ENCODE measurements around the gene PSPH.
"Not testable (repeated sequence)": the region's sequence is repeated elsewhere in the genome, so short reads cannot be mapped to it uniquely, and the experiment has no call there.

PSPH gene

DNA sequence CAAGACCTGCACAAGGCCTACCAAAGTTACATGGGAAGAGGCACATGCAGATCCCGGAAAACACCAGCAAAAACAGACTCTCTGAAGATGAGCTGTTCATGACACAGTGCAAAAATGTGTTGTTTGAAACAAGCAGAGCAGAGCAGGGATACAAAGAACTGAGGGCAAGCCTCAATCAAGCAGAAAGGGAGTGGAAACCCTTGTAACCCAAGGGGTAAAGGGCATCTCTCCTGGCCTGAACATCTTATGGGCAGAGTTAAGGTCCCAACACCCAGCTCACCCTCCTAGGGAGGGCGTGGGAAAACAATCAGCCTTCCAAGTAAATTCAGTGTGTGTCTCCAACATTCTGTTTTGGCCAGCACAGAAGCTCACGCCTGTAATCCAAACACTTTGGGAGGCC lies 10.5 kb downstream of the PSPH start:
- Histone ChIP-seq H3K36me3 (ENCODE audit: insufficient read depth) (no peaks in the 10 kb centered on the region), H3K27me3 (ENCODE audit: insufficient read depth, low read depth) (no peaks in the 10 kb centered on the region), H3K27ac (no peak overlapping the region), H2AFZ (ENCODE audit: low read depth) (no peak overlapping the region), H3K79me2 (ENCODE audit: insufficient read depth, low read depth) (no peaks in the 10 kb centered on the region), H3K4me2 (no peak overlapping the region), H4K20me1 (ENCODE audit: insufficient read depth) (no peaks in the 10 kb centered on the region), H3K9ac (no peak overlapping the region), H3K4me1 (ENCODE audit: low read depth, poor library complexity, severe bottlenecking) (no peaks in the 10 kb centered on the region), H3K4me3 (IDR thresholded peaks at IDR 0.05; ENCODE audit: insufficient read depth, low read depth, low read length) (no peak overlapping the region)
- no peak for TF ChIP-seq CTCF (conservative IDR thresholded peaks at IDR 0.05; ENCODE audit: low read depth, low read length)

GRCh38 chr7:56033671-56034432 lies 17.4 kb downstream of the PSPH start:
- peak overlapping the region; percentile 98 for H2AFZ ChIP-seq (ENCODE audit: low read depth)
- peak overlapping the region; percentile 56 for H3K9ac ChIP-seq
- no peaks in the 10 kb centered on the region for H4K20me1 ChIP-seq (ENCODE audit: insufficient read depth)
- H3K27me3 ChIP-seq (ENCODE audit: insufficient read depth, low read depth) = no peaks in the 10 kb centered on the region
- peak overlapping the region; percentile 44 for H3K4me2 ChIP-seq
- peak overlapping the region; percentile 70 for H3K27ac ChIP-seq
- no peaks in the 10 kb centered on the region for H3K36me3 ChIP-seq (ENCODE audit: insufficient read depth)
- peaks cover 18% of the 10 kb centered on the region for H3K4me1 ChIP-seq (ENCODE audit: low read depth, poor library complexity, severe bottlenecking)
- H3K79me2 ChIP-seq (ENCODE audit: insufficient read depth, low read depth) = peaks cover 23% of the 10 kb centered on the region
- no peak overlapping the region for H3K4me3 ChIP-seq (IDR thresholded peaks at IDR 0.05; ENCODE audit: insufficient read depth, low read depth, low read length)
- TF ChIP-seq CTCF (conservative IDR thresholded peaks at IDR 0.05; ENCODE audit: low read depth, low read length) = peak; percentile 34; the same call in 1 of the 2 replicates

- H3K4me1 ChIP-seq (ENCODE audit: low read depth, poor library complexity, severe bottlenecking) = peaks cover 18% of the 10 kb centered on the region
Measured at GRCh38 chr7:56032578-56032977, 18.7 kb downstream of the PSPH start.

GRCh38 chr7:56031556-56031955 lies 19.7 kb downstream of the PSPH start:
- not testable (repeated sequence) for H2AFZ ChIP-seq (ENCODE audit: low read depth); H3K4me3 ChIP-seq (IDR thresholded peaks at IDR 0.05; ENCODE audit: insufficient read depth, low read depth, low read length); H3K36me3 ChIP-seq (ENCODE audit: insufficient read depth); H3K9ac ChIP-seq; H3K27me3 ChIP-seq (ENCODE audit: insufficient read depth, low read depth); H3K4me2 ChIP-seq; H4K20me1 ChIP-seq (ENCODE audit: insufficient read depth); H3K27ac ChIP-seq
- peaks cover 18% of the 10 kb centered on the region for H3K4me1 ChIP-seq (ENCODE audit: low read depth, poor library complexity, severe bottlenecking)
- peaks cover 24% of the 10 kb centered on the region for H3K79me2 ChIP-seq (ENCODE audit: insufficient read depth, low read depth)

More at GRCh38 chr7:56032578-56032977, 18.7 kb downstream of the PSPH start:
- Histone ChIP-seq H3K4me2 (peak overlapping the region; percentile 44), H3K79me2 (ENCODE audit: insufficient read depth, low read depth) (peaks cover 24% of the 10 kb centered on the region)
- H3K9ac ChIP-seq; H2AFZ ChIP-seq (ENCODE audit: low read depth); H3K27me3 ChIP-seq (ENCODE audit: insufficient read depth, low read depth); H3K4me3 ChIP-seq (IDR thresholded peaks at IDR 0.05; ENCODE audit: insufficient read depth, low read depth, low read length); H4K20me1 ChIP-seq (ENCODE audit: insufficient read depth); H3K36me3 ChIP-seq (ENCODE audit: insufficient read depth); H3K27ac ChIP-seq: not testable (repeated sequence)

- Histone ChIP-seq H3K79me2 (ENCODE audit: insufficient read depth, low read depth) (peaks cover 24% of the 10 kb centered on the region), H3K4me2 (no peak overlapping the region), H3K27ac (no peak overlapping the region), H3K36me3 (ENCODE audit: insufficient read depth) (peaks cover 3% of the 10 kb centered on the region; the same call in 1 of the 2 replicates), H3K27me3 (ENCODE audit: insufficient read depth, low read depth) (no peaks in the 10 kb centered on the region), H2AFZ (ENCODE audit: low read depth) (no peak overlapping the region), H3K4me3 (IDR thresholded peaks at IDR 0.05; ENCODE audit: insufficient read depth, low read depth, low read length) (no peak overlapping the region), H3K4me1 (ENCODE audit: low read depth, poor library complexity, severe bottlenecking) (peaks cover 18% of the 10 kb centered on the region), H3K9ac (no peak overlapping the region), H4K20me1 (ENCODE audit: insufficient read depth) (no peaks in the 10 kb centered on the region)
- TF ChIP-seq CTCF (conservative IDR thresholded peaks at IDR 0.05; ENCODE audit: low read depth, low read length) = no peak
Measured at GRCh38 chr7:56030340-56030739, 20.9 kb downstream of the PSPH start.
